Astrocyte (in vitro differentiated cells and primary cell): ENCODE results near the gene TMEM89.

ENCODE experiments used
- EZH2 ChIP-seq: IDR thresholded peaks from 2 replicates; pipeline ENCODE4 v1.6.1; 2012; ENCODE audit warnings: mild to moderate bottlenecking, low read length, inconsistent platforms; ENCODE audit not compliant: insufficient read depth
- TF ChIP-seq, protein P1 (sequence below): IDR thresholded peaks from 2 replicates; pipeline ENCODE4 v1.5.1; 2011; ENCODE audit warnings: low read depth, mild to moderate bottlenecking, inconsistent platforms, low read length, moderate library complexity; ENCODE audit not compliant: insufficient read depth

DNA sequence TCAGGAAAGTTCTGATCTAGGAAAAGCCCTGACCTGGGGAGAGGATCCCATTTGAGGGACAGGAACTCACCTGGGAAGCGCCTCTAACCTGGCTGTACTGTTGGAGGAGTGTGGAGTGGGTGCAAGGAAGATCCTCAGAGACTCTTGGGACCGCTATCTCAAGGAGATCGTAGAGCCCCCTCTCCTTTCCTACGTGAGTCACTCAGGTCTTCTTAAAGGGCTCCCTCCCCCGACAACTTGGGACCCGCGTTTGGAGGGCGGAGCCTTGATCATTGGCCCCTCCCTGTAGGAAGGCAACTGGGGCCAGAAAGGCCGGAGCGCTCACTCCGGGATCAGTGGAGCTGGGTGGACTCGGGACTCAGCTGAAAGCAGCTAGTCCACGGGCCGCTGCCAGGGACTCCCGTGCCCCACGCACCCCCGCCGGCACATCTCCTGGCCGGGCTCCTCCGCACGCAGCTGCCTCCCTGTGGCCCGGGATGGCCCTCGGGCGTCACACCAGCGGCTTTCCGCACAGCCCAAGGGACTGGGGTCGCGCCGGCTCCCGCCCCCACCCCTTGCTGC, 13.2 kb upstream of the TMEM89 start:
- TF ChIP-seq, protein P1, sequence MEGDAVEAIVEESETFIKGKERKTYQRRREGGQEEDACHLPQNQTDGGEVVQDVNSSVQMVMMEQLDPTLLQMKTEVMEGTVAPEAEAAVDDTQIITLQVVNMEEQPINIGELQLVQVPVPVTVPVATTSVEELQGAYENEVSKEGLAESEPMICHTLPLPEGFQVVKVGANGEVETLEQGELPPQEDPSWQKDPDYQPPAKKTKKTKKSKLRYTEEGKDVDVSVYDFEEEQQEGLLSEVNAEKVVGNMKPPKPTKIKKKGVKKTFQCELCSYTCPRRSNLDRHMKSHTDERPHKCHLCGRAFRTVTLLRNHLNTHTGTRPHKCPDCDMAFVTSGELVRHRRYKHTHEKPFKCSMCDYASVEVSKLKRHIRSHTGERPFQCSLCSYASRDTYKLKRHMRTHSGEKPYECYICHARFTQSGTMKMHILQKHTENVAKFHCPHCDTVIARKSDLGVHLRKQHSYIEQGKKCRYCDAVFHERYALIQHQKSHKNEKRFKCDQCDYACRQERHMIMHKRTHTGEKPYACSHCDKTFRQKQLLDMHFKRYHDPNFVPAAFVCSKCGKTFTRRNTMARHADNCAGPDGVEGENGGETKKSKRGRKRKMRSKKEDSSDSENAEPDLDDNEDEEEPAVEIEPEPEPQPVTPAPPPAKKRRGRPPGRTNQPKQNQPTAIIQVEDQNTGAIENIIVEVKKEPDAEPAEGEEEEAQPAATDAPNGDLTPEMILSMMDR = no peak
- TF ChIP-seq EZH2 = no peak
